ENCODE results near the gene WNT16. TPM values are rescaled to one million over a fixed set of nuclear protein-coding genes. Genes with fewer than 3 reads are reported as not detected.

Gene WNT16, protein sequence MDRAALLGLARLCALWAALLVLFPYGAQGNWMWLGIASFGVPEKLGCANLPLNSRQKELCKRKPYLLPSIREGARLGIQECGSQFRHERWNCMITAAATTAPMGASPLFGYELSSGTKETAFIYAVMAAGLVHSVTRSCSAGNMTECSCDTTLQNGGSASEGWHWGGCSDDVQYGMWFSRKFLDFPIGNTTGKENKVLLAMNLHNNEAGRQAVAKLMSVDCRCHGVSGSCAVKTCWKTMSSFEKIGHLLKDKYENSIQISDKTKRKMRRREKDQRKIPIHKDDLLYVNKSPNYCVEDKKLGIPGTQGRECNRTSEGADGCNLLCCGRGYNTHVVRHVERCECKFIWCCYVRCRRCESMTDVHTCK
- total RNA-seq: under 1 TPM in 1 of 3 donors, not detected in 2; 0.15 TPM

DNA sequence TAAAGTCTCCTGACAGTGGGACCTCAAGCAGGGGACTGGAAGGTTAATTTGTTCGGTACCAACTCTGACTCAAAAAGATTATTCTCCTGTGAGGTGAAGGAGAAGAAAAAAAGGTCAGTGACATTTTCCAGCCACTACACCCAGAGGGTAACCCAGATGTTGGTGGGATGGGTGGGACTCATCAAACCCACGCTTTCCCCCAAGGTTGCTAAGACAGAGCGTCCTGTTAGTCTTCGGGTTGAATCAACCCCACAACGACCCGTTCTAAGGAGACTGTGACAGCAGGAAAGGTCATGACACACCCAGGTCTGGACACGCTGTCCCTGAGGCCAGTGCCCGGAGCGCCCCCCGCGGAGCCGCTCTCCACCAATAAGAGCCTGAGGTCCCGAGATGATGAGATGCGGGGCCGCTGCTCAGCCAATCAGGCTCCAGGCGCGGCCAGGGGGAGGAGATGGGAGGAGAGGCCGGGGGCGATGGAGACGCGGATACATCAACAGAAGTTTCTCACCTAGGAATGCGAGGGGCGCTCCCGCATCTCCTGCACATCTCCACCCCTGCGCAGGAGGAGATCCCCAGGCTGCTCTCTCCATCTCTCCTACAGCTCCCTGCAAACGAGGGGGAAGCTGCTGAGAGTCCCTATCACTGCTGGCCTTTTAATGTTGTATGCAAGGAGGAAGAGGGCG lies at the start of gene WNT16:
WNT16 (plus strand) TSS at position 493 of the 683 bp plus-strand sequence. CDS start 293 bp downstream, outside the sequence.
- TF ChIP-seq POLR2AphosphoS5 (IDR thresholded peaks at IDR 0.05) (no peak), POLR2A (IDR thresholded peaks at IDR 0.05) (no peak)
- TF ChIP-seq, protein P1, sequence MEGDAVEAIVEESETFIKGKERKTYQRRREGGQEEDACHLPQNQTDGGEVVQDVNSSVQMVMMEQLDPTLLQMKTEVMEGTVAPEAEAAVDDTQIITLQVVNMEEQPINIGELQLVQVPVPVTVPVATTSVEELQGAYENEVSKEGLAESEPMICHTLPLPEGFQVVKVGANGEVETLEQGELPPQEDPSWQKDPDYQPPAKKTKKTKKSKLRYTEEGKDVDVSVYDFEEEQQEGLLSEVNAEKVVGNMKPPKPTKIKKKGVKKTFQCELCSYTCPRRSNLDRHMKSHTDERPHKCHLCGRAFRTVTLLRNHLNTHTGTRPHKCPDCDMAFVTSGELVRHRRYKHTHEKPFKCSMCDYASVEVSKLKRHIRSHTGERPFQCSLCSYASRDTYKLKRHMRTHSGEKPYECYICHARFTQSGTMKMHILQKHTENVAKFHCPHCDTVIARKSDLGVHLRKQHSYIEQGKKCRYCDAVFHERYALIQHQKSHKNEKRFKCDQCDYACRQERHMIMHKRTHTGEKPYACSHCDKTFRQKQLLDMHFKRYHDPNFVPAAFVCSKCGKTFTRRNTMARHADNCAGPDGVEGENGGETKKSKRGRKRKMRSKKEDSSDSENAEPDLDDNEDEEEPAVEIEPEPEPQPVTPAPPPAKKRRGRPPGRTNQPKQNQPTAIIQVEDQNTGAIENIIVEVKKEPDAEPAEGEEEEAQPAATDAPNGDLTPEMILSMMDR (IDR thresholded peaks at IDR 0.05): no peak
- no peaks in the 10 kb centered on the region for H3K4me1 ChIP-seq
- peaks cover 3 to 42% of the 10 kb centered on the region in 2 donors for H3K27me3 ChIP-seq
- H3K9me3 ChIP-seq: no peaks in the 10 kb centered on the region
- no peak for DNase-seq (ENCODE audit: low spot score in 2 of 2)
- intact Hi-C loops (cut with DNase I; ENCODE audit: low total_unique reads): no loop called here
- peak within 1 kb of the TSS; percentile 14 to 44 (median 34) for H3K4me3 ChIP-seq
- H3K27ac ChIP-seq: no peak within 1 kb of the TSS
- no peaks in the 10 kb centered on the region for H3K36me3 ChIP-seq

DNA sequence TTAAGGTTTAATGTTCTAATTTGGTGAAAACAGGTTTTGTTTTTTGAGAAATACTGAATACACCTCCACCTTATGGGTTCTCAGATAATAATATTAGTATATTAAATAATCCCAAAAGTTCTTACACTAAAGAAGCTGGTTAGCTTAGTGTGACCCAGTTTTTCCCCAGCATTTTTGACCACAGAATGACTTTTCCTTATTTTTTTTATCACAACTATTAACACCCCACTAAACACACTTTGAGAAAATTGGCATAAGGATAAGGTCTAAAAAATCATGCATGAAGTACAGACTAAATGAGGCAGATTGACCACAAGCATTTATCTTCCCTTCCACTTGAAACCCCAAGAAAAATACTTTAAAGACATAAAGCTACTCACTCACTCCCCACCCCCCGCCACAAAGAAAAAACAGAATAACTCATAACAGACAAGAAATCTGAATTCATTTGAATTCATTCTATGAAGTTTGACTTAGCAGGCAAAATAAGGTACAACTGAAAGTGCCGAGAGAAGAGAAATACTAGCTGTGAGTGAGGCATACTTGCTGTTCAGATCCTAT lies 49.7 kb upstream of the WNT16 start:
- intact Hi-C loops (cut with DNase I; ENCODE audit: low total_unique reads): no loop called here
- no peaks in the 10 kb centered on the region for H3K27me3 ChIP-seq
- no peaks in the 10 kb centered on the region for H3K4me1 ChIP-seq
- H3K4me3 ChIP-seq: no peak overlapping the region
- DNase-seq (ENCODE audit: low spot score in 2 of 2): no peak
- TF ChIP-seq POLR2A (IDR thresholded peaks at IDR 0.05) (no peak), POLR2AphosphoS5 (IDR thresholded peaks at IDR 0.05) (no peak)
- TF ChIP-seq, protein P1 (IDR thresholded peaks at IDR 0.05): no peak
- H3K27ac ChIP-seq: no peak overlapping the region
- no peaks in the 10 kb centered on the region for H3K9me3 ChIP-seq
- no peaks in the 10 kb centered on the region for H3K36me3 ChIP-seq

DNA sequence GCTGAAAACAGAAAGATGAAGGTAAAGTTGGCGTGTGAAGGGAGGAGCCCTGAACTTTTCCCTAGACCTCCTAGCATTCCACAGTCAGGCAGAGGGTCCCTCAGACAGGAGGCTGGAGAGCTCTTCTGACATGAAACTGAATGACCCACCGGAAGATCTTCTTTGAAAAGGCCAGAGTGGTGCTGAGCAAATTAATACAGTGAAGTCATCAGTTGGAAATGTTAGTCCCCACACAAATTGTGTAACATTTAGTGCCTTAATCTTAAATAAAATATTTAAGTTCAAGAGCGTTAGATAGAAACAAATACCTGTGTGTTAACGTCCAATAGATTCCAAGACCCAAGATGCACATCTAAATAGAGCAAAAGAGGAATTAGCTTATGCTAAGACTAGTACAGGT lies 49.0 kb upstream of the WNT16 start:
- peaks cover 3 to 4% of the 10 kb centered on the region in 2 donors for H3K9me3 ChIP-seq
- no peaks in the 10 kb centered on the region for H3K36me3 ChIP-seq
- no peak overlapping the region for H3K4me3 ChIP-seq
- TF ChIP-seq POLR2A (IDR thresholded peaks at IDR 0.05): no peak
- TF ChIP-seq POLR2AphosphoS5 (IDR thresholded peaks at IDR 0.05): no peak
- TF ChIP-seq, protein P1 (IDR thresholded peaks at IDR 0.05): no peak
- no peak for DNase-seq (ENCODE audit: low spot score in 2 of 2)
- intact Hi-C loops (cut with DNase I; ENCODE audit: low total_unique reads): no loop called here
- no peak overlapping the region for H3K27ac ChIP-seq
- no peaks in the 10 kb centered on the region for H3K4me1 ChIP-seq
- no peaks in the 10 kb centered on the region for H3K27me3 ChIP-seq

DNA sequence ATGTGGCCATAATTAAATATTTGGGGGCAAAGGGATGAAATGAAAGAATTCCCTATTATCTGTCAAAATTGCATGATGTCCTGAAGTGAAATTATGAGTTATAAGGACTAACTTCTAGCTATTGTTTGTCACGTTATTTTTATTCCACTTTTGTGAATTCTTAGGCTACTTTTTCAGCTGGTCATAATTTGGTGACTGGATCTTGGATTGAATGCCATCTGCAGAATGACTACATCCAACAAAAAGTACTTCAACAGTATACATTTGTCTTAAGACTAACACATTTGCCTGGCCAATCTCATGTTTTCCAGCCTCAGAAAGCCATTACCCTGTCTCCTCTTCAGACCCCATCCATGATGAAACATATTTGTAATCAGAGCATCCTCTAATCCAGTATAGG lies 48.1 kb upstream of the WNT16 start:
- intact Hi-C loops (cut with DNase I; ENCODE audit: low total_unique reads): no loop called here
- no peak for DNase-seq (ENCODE audit: low spot score in 2 of 2)
- H3K9me3 ChIP-seq: peaks cover 4 to 8% of the 10 kb centered on the region in 2 donors
- H3K4me1 ChIP-seq: no peaks in the 10 kb centered on the region
- H3K27me3 ChIP-seq: no peaks in the 10 kb centered on the region
- H3K4me3 ChIP-seq: no peak overlapping the region
- no peaks in the 10 kb centered on the region for H3K36me3 ChIP-seq
- TF ChIP-seq POLR2AphosphoS5 (IDR thresholded peaks at IDR 0.05) (no peak), POLR2A (IDR thresholded peaks at IDR 0.05) (no peak)
- TF ChIP-seq, protein P1 (IDR thresholded peaks at IDR 0.05): no peak
- H3K27ac ChIP-seq: no peak overlapping the region

DNA sequence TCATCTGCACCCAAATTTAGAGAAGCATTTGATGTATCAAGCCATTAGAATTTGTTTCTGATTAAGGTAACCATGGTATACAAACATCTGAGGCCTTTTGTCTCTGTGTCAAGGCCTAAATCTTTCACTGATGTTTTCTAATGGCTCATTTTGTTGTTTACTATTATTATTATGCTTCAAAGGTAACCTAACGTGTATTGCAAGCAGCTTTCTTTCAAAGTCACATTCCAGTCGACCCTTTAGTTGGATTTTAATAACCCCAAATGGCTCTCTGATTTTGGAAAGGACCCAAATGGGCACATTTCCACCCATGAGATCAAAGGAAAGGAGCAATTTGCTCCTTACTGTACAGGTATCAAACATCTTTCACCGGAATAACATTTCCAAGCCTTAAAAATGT lies 46.7 kb upstream of the WNT16 start:
- TF ChIP-seq POLR2A (IDR thresholded peaks at IDR 0.05): no peak
- TF ChIP-seq, protein P1 (IDR thresholded peaks at IDR 0.05): no peak
- TF ChIP-seq POLR2AphosphoS5 (IDR thresholded peaks at IDR 0.05): no peak
- Histone ChIP-seq H3K9me3 (peaks cover 4 to 8% of the 10 kb centered on the region in 2 donors), H3K4me1 (no peaks in the 10 kb centered on the region), H3K27me3 (no peaks in the 10 kb centered on the region), H3K27ac (no peak overlapping the region), H3K36me3 (no peaks in the 10 kb centered on the region), H3K4me3 (no peak overlapping the region)
- intact Hi-C loops (cut with DNase I; ENCODE audit: low total_unique reads): no loop called here
- no peak for DNase-seq (ENCODE audit: low spot score in 2 of 2)

Data from breast epithelium (tissue), 4 donors.